ENCODE measurements around the gene DPH2.

Gene DPH2

GRCh38 chr1:43953361-43953760 is 16.4 kb upstream of the DPH2 start:
- TF ChIP-seq GLIS3 (CRISPR knock-in tag; IDR thresholded peaks at IDR 0.05) (no peak), OSR1 (CRISPR knock-in tag; IDR thresholded peaks at IDR 0.05) (no peak), ARNTL (CRISPR knock-in tag; IDR thresholded peaks at IDR 0.05; ENCODE audit: borderline replicate concordance, low read depth) (no peak), ZFP30 (CRISPR knock-in tag; IDR thresholded peaks at IDR 0.05) (no peak), SNAI2 (CRISPR knock-in tag; IDR thresholded peaks at IDR 0.05) (no peak), RARB (CRISPR knock-in tag; IDR thresholded peaks at IDR 0.05) (no peak), ZFP3 (CRISPR knock-in tag; IDR thresholded peaks at IDR 0.05) (no peak), ZNF8 (CRISPR knock-in tag; IDR thresholded peaks at IDR 0.05) (no peak), ISL1 (CRISPR knock-in tag; IDR thresholded peaks at IDR 0.05) (no peak), CSDC2 (CRISPR knock-in tag; IDR thresholded peaks at IDR 0.05) (no peak), PATZ1 (CRISPR knock-in tag; IDR thresholded peaks at IDR 0.05; ENCODE audit: borderline replicate concordance) (no peak)
- ATAC-seq: no peak

GRCh38 chr1:43954036-43954435 is 15.8 kb upstream of the DPH2 start:
- TF ChIP-seq TOX (CRISPR knock-in tag; IDR thresholded peaks at IDR 0.05; ENCODE audit: borderline replicate concordance): no peak
- TF ChIP-seq BACH2 (CRISPR knock-in tag; IDR thresholded peaks at IDR 0.05; ENCODE audit: borderline replicate concordance): no peak
- no peak for TF ChIP-seq ESRRG (CRISPR knock-in tag; IDR thresholded peaks at IDR 0.05)
- TF ChIP-seq POU6F1 (CRISPR knock-in tag; IDR thresholded peaks at IDR 0.05; ENCODE audit: borderline replicate concordance, low read depth): no peak
- no peak for TF ChIP-seq GLIS3 (CRISPR knock-in tag; IDR thresholded peaks at IDR 0.05)
- no peak for TF ChIP-seq ZNF70 (CRISPR knock-in tag; IDR thresholded peaks at IDR 0.05)
- no peak for TF ChIP-seq PATZ1 (CRISPR knock-in tag; IDR thresholded peaks at IDR 0.05; ENCODE audit: borderline replicate concordance)
- no peak for TF ChIP-seq CSRNP3 (CRISPR knock-in tag; IDR thresholded peaks at IDR 0.05)
- TF ChIP-seq ZFP30 (CRISPR knock-in tag; IDR thresholded peaks at IDR 0.05): no peak
- TF ChIP-seq ISL1 (CRISPR knock-in tag; IDR thresholded peaks at IDR 0.05): no peak
- TF ChIP-seq CSDC2 (CRISPR knock-in tag; IDR thresholded peaks at IDR 0.05): no peak
- TF ChIP-seq ZNF8 (CRISPR knock-in tag; IDR thresholded peaks at IDR 0.05): no peak
- TF ChIP-seq SNAI2 (CRISPR knock-in tag; IDR thresholded peaks at IDR 0.05): no peak
- TF ChIP-seq TCF4 (CRISPR knock-in tag; IDR thresholded peaks at IDR 0.05; ENCODE audit: borderline replicate concordance): no peak
- no peak for TF ChIP-seq CREB5 (CRISPR knock-in tag; IDR thresholded peaks at IDR 0.05; ENCODE audit: low read depth)
- TF ChIP-seq ZFP3 (CRISPR knock-in tag; IDR thresholded peaks at IDR 0.05): no peak
- TF ChIP-seq ZNF565 (CRISPR knock-in tag; conservative IDR thresholded peaks at IDR 0.05; ENCODE audit: low read depth): no peak
- TF ChIP-seq ARNTL (CRISPR knock-in tag; IDR thresholded peaks at IDR 0.05; ENCODE audit: borderline replicate concordance, low read depth): no peak
- no peak for ATAC-seq

- no peak for ATAC-seq
- TF ChIP-seq TOX (CRISPR knock-in tag; IDR thresholded peaks at IDR 0.05; ENCODE audit: borderline replicate concordance) (no peak), ZNF565 (CRISPR knock-in tag; conservative IDR thresholded peaks at IDR 0.05; ENCODE audit: low read depth) (no peak), SNAI2 (CRISPR knock-in tag; IDR thresholded peaks at IDR 0.05) (no peak), TSHZ2 (CRISPR knock-in tag; IDR thresholded peaks at IDR 0.05) (no peak), RARB (CRISPR knock-in tag; IDR thresholded peaks at IDR 0.05) (no peak), ESRRG (CRISPR knock-in tag; IDR thresholded peaks at IDR 0.05) (no peak), OSR1 (CRISPR knock-in tag; IDR thresholded peaks at IDR 0.05) (no peak), ARNTL (CRISPR knock-in tag; IDR thresholded peaks at IDR 0.05; ENCODE audit: borderline replicate concordance, low read depth) (no peak), GLIS3 (CRISPR knock-in tag; IDR thresholded peaks at IDR 0.05) (no peak), CSRNP3 (CRISPR knock-in tag; IDR thresholded peaks at IDR 0.05) (no peak), PATZ1 (CRISPR knock-in tag; IDR thresholded peaks at IDR 0.05; ENCODE audit: borderline replicate concordance) (no peak), PPARA (CRISPR knock-in tag; IDR thresholded peaks at IDR 0.05; ENCODE audit: borderline replicate concordance) (no peak), ZFP30 (CRISPR knock-in tag; IDR thresholded peaks at IDR 0.05) (no peak)
These were observed 13.6 kb upstream of the DPH2 start for GRCh38 chr1:43956234-43956633.
